A549 (cell line): ENCODE results near the gene CALN1.

ENCODE experiments used
- BHLHE40 ChIP-seq: IDR thresholded peaks from 2 replicates; pipeline ENCODE4 v1.6.1; 2012; ENCODE audit warnings: low read depth, low read length, inconsistent platforms
- CEBPB ChIP-seq, 2 experiments: fragments of >200 bp in 1 of 2; sonication (Bioruptor Twin) in 1 of 2; formaldehyde crosslinking in 1 of 2; IDR thresholded peaks; 2 replicates each; pipeline ENCODE4 v1.6.1; 2012 to 2016
- POLR2A ChIP-seq: IDR thresholded peaks from 2 replicates; pipeline ENCODE4 v1.6.1; 2012; ENCODE audit warnings: mild to moderate bottlenecking, low read length
- RAD21 ChIP-seq, 2 experiments: fragments of >200 bp in 1 of 2; sonication (Bioruptor Twin) in 1 of 2; formaldehyde crosslinking in 1 of 2; IDR thresholded peaks in 1 of 2; conservative IDR thresholded peaks in 1 of 2; 2 replicates in 1 of 2; 3 replicates in 1 of 2; pipeline ENCODE4 v1.6.1; 2012 to 2018; ENCODE audit warnings: inconsistent platforms in 1 of 2
- RFX5 ChIP-seq: fragments of 450-650 bp; IDR thresholded peaks from 2 replicates; pipeline ENCODE4 v1.7.1; 2014; ENCODE audit warnings: antibody characterized with exemption, mild to moderate bottlenecking, moderate library complexity
- SMC3 ChIP-seq: fragments of >200 bp; sonication (Bioruptor Twin); formaldehyde crosslinking; IDR thresholded peaks from 3 replicates; pipeline ENCODE4 v1.6.1; 2018; ENCODE audit warnings: inconsistent platforms
- ZFP36 ChIP-seq: fragments of 450-650 bp; IDR thresholded peaks from 2 replicates; pipeline ENCODE4 v1.6.1; 2014; ENCODE audit warnings: borderline replicate concordance; ENCODE audit not compliant: partially characterized antibody
- TF ChIP-seq, protein P1 (sequence below): fragments of >200 bp; sonication (Bioruptor Twin); formaldehyde crosslinking; IDR thresholded peaks from 3 replicates; pipeline ENCODE4 v1.5.1; 2016

DNA sequence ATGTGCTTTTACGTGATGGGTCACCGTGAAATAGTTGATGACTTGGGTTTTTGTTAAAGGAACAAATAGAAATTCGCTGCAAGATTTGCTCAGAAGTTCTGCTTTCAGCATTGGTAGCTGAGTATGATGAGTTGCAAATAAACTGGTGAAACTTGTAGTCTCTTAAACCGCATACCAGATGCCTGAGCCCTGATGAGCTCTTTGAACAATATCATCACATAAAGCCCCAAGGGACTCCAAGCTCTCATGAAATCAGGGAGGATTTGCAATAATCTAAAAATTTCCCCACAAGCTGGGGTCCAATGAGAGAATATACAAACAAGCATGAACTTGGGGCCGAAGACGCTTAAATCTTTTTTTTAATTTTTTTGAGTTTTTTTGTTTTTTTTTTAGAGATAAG lies 312.4 kb downstream of the CALN1 start:
- no peak for TF ChIP-seq SMC3
- no peak for TF ChIP-seq RAD21 (conservative IDR thresholded peaks at IDR 0.05 in 1 of 2, IDR thresholded peaks at IDR 0.05 in 1 of 2)
- TF ChIP-seq, protein P1, sequence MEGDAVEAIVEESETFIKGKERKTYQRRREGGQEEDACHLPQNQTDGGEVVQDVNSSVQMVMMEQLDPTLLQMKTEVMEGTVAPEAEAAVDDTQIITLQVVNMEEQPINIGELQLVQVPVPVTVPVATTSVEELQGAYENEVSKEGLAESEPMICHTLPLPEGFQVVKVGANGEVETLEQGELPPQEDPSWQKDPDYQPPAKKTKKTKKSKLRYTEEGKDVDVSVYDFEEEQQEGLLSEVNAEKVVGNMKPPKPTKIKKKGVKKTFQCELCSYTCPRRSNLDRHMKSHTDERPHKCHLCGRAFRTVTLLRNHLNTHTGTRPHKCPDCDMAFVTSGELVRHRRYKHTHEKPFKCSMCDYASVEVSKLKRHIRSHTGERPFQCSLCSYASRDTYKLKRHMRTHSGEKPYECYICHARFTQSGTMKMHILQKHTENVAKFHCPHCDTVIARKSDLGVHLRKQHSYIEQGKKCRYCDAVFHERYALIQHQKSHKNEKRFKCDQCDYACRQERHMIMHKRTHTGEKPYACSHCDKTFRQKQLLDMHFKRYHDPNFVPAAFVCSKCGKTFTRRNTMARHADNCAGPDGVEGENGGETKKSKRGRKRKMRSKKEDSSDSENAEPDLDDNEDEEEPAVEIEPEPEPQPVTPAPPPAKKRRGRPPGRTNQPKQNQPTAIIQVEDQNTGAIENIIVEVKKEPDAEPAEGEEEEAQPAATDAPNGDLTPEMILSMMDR = no peak
- TF ChIP-seq BHLHE40 = no peak
- no peak for TF ChIP-seq POLR2A
- no peak for TF ChIP-seq RFX5
- TF ChIP-seq ZFP36 = no peak
- TF ChIP-seq CEBPB (IDR thresholded peaks at IDR 0.05) = no peak
